GM18520 (cell line): ENCODE results near the gene SIGLEC8.
"Not testable (repeated sequence)": the region's sequence is repeated elsewhere in the genome, so short reads cannot be mapped to it uniquely, and the experiment has no call there.

Source experiments
- ATAC-seq: cut with Tn5 transposase; IDR thresholded peaks from one replicate; pipeline ENCODE4 v1.9.1; 2021; ENCODE audit not compliant: unreplicated experiment

Gene SIGLEC8

DNA sequence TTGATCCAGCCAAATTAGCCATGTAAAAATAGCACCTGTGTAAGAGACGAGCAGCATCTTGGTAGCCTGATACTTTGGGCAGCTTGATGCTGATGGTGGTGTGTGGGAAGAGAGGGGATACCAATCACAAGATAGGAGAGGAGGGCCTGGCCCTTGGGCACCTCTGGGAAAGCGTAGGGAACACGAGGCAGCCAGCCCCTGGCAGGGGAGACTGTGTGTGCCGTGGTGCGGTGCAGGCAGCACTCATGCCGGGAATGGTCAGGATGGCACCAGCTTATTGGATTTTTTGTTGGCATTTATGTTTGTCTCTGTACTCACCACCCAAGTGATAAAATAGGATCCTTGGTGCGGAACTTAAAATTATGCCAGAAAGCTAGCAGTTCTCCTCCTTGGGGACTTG, 10.2 kb downstream of the SIGLEC8 start:
- no peak for ATAC-seq

DNA sequence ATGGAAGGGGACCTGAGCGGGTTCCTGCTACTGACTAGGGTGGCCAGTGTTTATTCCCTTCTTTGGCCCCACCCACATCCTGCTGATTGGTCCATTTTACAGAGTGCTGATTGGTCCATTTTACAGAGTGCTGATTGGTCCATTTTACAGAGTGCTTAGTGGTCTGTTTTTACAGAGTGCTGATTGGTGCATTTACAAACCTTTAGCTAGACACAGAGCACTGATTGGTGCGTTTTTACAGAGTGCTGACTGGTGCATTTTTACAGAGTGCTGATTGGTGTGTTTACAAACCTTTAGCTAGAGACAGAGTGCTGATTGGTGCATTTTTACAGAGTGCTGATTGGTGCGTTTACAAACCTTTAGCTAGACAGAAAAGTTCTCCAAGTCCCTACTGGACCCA, 10.7 kb downstream of the SIGLEC8 start:
- not testable (repeated sequence) for ATAC-seq

DNA sequence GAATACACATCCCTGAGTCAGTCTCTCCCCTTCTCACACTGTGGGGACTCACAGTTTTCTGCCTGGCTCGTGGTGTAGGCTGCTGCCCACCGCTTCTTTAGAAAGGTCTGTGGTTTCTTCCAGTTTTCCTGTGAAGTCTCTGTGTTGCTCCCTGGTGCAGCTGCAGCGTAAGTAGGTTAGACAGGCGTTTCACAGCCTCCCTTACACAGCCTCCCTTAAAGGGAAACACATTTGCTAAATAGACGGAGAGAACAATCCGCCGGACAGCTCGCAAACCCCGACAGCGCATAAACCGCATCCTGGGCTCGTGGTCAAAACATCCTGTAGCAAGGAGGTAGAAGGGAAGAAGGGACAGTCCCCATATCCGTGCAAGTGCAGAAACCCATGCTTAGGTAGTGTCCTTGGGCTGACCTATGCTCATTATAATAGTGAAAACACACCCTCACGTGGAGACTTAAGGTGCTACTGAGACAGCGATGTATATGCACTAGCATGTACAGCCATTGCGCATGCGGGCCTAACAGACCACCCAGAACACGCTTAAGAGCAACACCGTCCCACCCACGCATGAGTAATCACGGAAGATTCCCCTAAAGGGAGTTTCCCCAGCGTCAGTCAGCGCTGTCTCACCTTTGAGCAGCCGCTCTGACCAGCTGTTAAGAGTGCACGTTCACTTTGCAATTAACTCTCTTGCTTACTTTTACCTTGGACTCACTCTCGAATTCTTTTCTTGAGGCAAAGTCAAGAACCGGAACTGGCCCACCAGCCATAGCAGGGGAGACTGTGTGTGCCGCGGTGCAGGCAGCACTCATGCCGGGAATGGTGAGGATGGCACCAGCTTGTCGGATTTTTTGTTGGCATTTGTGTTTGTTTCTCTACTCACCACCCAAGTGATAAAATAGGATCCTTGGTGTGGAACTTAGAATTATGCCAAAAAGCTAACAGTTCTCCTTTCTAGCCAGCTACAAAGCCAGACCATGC, 16.6 kb downstream of the SIGLEC8 start:
- peak; percentile 90 for ATAC-seq

DNA sequence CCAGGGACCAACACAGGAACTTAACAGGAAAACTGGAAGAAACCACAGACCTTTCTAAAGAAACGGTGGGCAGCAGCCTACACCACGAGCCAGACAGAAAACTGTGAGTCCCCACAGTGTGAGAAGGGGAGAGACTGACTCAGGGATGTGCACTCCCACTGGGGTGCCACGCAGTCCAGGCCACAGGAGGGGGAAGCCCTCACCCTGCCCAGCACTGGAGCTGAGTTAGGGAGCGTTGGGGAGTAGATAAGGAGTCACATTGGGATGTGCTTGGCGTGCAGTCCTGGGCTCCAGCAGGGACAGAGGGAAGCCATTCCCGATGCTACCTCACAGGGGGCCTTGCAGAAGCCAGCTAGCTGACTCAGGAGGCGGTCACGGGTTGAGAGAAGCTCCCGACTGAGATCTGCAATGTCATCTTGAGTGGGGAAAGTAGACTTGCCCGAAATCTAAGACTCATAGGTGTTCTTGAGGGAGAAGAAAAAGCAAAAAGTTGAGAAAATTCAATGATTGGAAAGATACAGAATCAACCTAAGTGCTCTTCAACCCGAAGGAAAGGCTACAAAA, 17.3 kb downstream of the SIGLEC8 start:
- ATAC-seq: no peak

DNA sequence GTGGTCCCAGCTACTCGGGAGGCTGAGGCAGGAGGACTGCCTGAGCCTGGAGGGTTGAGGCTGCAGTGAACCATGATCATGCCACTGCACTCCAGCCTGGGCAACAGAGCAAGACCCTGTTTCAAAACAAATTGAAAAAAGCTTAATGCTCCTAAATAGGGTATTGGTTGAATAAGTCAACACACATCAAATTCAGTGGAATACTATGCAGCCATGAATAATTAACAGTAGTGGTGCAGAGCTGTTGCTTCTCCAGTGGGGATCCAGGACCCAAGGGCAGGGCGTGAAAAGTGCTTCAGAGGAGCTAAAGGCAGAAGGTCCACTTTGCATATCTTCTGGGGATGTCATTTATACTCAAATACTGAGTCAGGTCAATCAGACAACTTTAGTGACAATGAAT, 18.2 kb downstream of the SIGLEC8 start:
- ATAC-seq: no peak

DNA sequence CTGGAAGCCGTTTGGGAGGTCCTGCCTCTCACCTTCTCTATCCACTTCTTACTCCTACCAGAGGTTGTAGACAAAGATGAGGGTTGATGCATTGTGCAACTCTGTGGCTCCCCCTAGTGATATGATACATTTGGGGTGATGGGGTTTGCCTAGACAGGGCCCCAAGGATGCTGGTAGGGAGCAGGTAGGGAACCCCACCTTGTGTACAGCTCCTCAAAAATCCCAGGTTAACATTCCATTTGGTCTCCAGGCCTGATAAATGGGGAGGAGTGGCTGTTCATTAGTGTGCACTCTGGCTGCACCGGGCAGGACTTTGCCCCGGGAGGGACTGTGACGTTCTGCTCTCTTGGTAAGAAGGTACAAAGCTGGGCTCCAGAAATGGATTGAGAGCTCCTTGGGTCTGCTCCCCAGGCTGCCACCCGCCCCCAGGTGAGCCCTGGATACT, 19.2 kb downstream of the SIGLEC8 start:
- ATAC-seq: no peak

DNA sequence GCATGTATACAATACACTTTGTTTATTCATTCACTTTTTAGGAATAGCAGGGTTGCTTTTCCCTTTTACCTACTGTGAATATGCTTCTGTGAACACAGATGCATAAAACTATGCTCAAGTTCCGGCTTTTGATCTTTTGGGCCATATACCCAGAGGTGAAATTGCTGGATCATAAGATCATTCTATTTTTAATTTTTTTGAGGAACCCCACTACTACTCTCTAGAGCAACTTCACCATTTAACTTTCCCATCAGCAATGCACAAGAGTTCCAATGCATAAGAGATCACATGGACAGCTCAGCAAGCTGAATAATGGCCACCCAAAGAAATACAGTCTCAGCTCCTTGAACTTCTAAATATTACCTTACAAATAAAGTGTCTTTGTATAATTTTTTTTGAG, 23.8 kb downstream of the SIGLEC8 start:
- ATAC-seq: no peak

DNA sequence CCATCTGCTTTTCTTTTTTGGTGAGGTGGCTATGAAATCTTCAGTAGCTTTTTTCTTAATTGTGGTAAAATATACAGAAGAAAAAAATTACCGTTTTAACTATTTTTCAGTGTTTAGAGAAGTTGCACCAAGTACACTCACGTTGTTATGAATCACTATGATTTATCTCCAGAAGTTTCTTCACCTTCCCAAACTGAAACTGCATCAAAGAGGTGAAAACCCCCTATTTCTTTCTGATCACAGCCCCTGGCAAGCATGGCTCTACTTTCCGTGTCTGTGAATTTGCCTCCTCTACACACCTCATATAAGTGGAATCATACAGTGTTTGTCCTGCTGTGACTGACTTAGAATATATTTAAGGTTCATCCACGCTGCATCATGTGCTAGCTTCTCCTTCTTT, 25.2 kb downstream of the SIGLEC8 start:
- ATAC-seq: no peak

DNA sequence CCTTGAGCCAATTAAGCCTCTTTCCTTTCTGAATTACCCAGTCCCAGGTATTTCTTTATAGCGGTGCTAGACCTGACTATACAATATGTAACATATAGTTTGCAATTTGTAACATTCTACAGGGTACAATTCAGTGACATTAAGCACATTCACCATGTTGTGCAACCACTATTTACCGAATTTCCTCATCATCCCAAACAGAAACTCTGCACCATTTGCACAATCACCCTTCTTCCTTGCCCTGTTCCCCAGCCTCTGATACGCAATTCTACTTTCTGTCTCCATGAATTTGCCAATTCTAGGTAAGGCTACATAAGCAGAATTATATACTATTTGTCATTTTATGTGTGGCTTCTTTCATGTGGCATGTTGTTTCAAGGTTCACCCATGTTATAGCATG, 27.1 kb downstream of the SIGLEC8 start:
- no peak for ATAC-seq

DNA sequence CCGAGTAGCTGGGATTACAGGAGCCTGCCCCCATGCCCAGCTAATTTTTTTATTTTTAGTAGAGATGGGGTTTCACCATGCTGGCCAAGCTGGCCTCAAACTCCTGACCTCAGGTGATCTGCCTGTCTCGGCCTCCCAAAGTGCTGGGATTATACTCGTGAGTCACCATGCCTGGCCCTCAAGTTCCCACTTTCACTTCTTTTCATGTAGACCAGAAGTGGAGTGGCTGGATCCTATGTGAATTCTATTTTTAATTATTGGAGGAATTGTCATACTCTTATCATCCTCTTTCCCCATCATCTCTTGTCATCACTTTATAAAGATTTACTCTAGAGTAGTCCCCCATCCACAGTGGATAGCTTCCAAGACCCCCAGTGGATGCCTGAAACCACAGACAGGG, 28.0 kb downstream of the SIGLEC8 start:
- ATAC-seq: no peak

DNA sequence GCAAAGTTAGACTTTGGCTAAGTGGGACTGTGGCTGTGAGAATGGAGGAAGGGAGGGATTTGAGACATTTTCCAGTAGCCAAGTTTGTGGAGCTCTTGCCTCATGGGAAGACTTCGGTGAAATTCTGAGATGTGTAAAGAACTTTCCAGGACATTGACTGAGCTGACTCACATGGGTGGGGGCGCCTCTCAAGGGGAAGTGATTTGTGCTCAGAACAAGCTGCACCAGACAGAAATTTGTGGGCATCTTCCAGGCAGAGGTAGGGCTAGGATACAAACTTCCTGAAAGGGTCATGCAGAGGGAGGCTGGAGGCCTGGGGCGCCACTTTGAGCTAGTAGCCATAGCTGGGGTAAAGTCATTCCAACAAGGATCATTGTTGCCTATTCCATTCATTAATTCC, 31.1 kb downstream of the SIGLEC8 start:
- ATAC-seq: no peak

DNA sequence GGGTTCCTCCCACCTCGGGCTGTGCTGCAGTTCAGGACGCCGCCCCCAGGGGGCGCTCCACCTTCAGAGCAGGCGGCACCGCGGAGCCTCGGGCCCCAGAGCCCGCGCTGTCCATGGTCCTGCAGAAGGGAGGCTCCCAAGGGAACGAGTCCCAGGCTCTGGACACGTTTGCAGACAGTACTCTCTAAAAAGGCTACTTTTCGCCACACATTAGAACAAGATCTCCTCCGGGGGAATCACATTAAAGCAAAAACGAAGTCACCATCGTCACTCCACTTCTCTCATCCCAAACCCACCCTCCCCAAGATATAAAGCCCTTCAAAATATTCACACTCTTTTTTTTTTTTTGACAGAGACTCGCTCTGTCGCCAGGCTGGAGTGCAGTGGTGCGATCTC, 36.2 kb downstream of the SIGLEC8 start:
- no peak for ATAC-seq

DNA sequence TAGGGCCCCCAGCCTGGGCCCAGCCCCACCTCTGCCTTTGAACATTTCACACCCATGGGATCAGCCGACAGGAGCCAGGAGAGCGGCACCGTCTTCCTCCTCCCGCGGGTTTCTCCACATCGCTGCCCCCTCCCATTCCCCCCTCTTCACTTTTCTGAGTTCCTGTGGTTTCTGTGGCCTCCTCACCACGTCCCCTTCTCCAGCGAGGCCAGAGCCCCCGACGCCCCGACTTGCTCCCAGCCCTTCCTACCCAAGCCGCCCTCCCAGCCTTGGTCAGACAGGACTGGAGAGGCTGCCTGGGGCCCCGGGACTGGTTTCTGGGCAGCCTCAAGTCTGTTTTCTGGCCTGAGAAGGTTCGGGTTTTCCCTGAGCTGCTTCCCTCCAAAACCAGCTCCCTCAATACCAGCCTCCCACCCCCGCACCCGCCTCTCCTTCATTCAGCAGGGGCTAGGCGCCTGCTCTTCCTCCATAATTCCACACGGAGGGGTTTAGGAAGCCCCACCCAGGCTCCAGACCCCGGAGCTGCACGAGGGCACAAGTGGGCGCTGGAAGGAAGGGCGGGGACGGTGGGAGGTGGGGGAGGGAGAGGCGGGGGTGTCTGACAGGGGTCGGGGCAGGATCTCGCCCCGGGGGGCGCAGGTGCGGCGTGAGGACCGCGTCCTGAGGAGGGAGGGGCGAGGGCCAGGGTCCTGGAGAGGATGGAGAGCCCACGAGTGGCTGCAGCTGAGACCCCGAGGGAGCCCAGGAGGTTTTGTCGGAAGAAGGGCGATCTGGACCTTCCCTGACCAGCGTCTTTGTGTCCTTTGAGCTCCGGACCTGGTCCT, 36.8 kb downstream of the SIGLEC8 start:
- no peak for ATAC-seq

DNA sequence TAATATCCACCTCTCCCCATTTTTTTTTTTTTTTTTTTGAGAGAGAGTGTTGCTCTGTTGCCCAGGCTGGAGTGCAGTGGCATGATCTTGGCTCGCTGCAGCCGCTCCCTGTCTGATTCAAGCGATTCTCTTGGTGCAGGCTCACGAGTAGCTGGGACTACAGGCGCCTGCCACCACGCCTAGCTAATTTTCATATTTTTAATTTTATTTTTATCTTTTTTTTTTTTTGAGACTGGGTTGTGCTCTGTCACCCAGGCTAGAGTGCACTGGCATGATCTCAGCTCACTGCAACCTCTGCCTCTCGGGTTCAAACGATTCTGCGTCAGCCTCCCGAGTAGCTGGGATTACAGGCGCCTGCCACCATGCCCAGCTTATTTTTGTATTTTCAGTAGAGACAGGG, 37.7 kb downstream of the SIGLEC8 start:
- not testable (repeated sequence) for ATAC-seq

DNA sequence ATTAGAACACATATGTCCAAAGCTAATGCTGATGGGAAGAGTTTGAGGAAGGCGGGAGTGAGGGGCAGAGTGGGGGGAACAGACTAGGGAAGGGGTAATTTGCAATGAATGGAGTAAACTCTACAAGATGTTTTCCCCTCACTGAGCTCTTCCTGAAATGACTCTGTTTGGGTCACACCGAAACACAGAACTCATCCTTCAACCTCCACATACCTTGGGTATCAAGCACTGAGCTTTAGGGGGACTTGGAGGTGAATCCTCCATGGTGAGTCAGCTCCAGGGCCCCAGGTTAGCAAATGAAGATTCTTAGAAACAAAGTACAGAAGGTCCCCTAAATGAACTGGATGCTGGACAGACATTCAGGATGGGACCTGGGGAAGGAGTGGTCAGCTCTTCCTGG, 39.5 kb downstream of the SIGLEC8 start:
- ATAC-seq: no peak

DNA sequence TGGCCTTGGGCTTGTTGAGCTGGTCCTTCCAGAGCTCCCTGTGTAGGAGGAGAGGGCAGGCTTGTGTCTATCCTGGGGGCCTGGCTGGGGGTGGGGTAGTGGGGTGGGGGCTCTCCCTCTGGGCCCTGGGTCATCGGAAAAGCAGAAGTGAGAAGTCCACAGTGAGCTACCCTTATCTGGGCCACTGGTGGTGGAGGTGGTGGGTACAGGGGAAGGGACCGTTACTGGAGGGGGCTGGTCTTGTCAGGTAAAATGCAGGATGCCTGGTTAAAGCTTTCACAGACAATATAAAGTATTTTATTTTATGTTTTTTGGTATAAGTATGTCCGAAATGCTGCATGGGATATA, 40.5 kb downstream of the SIGLEC8 start:
- ATAC-seq: no peak

DNA sequence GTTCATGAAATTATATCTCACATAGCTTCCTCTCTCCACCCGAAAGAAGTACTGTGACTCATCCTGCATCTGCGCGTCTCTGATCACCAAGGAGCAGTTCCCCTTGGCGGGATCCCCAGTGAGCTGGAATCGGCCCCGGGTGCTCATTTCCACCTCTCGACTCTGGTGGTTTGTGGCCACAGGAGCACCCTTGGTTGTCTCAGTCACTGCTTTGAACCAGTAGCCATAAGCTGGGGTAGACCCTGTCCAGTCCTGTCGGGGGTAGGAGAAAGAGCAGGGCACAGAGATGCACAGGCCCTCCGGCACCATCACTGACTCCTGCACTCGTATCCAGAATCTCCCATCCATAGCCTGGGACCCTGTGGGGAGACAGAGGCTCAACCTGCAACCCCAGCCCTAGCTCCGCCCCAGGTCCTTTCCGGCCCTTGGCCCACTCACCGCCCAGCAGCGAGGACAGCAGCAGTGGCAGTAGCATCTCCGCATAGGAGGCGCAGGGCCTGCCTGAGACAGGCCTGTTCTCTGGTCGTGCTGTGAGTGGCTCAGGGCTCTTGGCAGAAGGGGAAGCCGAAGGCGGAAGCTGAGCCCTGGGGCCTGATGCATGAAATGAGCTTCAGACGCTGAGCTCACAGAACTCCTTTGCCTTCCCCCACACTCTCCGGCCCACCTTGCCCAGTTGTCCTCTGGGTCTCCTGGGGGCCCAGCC, 41.0 kb downstream of the SIGLEC8 start, which contains the start of gene SIGLEC10:
SIGLEC10 (minus strand) TSS at position 536 of the 703 bp plus-strand sequence; CDS start at position 475, 61 bp downstream.
- ATAC-seq: no peak

DNA sequence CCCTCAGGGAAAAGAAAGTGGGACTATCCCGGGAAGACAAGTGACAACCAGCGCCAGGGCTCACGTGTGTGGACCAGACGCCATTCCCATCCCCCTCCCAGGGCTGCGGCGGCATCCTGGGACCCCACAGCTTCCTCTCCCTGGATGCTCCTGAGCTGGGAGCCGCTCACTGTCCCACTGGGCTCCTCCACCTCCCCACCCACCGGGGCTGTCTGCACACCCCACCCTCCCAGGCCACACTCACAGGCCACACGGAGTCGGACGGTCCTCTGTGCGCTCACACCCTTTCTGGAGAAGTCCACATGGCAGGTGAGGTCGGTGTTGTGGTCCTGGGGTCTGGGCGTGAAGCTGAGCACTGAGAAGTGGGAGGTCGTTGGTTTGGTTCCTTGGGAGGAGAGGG, 41.8 kb downstream of the SIGLEC8 start:
- ATAC-seq: not testable (repeated sequence)

DNA sequence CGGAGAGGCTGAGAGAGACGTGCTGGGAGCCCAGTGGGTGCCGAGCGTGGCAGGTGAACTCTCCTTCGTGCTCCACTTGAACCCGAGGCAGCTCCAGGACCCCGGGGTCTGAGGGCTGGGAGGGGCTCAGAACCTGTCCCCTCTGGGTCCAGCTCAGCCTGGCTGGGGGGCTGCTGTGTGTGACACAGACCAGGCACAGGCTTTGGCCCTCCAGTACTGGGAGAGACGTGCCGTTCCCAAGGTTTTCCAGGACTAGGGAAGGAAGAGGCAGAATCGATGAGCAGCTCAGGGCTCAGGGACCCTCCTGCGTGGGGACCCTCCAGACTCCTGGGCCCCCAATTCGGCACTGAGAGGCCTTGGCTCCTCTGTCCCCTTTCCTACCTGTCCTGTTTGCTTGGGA, 43.1 kb downstream of the SIGLEC8 start:
- ATAC-seq: no peak

DNA sequence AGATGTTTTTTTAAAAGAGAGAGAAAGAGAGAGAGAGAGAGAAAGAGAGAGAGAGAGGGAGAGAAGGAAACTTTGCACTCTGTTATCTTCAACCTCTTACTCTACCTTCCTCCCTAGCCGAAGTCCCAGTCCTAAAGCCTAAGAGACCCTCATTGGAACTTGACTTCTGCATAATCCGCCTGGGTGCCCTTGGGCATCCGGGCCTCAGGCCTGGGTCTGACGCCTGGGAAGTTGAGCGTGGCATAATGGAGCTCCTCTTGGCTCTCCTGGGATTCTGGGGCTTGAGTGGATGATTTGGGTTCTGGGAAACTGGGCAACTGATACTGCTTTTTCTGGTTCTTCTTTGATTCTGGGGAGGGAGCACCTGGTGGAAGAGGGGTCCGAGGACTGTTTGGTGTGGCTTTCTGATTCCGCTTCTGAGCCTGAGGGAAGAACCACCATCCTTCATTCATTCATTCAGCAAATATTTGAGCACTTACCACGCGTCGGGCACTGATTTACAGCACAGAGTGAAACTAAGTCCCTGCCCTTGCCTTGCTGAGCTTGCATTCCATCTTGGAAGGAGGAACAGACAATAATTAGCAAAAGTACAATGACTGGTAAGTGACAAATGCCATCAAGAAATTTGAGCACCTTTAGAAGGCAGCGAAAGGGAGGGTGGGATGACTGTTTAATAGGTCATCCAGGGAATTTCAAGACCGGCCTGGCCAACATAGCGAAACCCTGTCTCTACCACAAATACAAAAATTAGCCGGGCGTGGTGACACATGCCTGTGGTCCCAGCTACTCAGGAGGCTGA, 47.1 kb downstream of the SIGLEC8 start:
- ATAC-seq: no peak
